ENCODE data around the gene DYNC1LI2. TPM values are rescaled to one million over a fixed set of nuclear protein-coding genes. Genes with fewer than 3 reads are reported as not detected.

DYNC1LI2 gene
- total and polyA plus RNA-seq, 10 of the 15 experiments (the other 5 are each of a cell fraction or from before 2014, with no cell fraction given) = 6.0 to 46.5 (median 33.7) TPM

GRCh38 chr16:66690106-66690847, 61.1 kb downstream of the DYNC1LI2 start (continued):
- TF ChIP-seq ZBED1 (IDR thresholded peaks at IDR 0.05; ENCODE audit: borderline replicate concordance) = no peak
- no peak for TF ChIP-seq BACH1 (IDR thresholded peaks at IDR 0.05; ENCODE audit: borderline replicate concordance)
- no peak for TF ChIP-seq SIX5 (IDR thresholded peaks at IDR 0.05; ENCODE audit: low read depth, low read length, severe bottlenecking)

DNA sequence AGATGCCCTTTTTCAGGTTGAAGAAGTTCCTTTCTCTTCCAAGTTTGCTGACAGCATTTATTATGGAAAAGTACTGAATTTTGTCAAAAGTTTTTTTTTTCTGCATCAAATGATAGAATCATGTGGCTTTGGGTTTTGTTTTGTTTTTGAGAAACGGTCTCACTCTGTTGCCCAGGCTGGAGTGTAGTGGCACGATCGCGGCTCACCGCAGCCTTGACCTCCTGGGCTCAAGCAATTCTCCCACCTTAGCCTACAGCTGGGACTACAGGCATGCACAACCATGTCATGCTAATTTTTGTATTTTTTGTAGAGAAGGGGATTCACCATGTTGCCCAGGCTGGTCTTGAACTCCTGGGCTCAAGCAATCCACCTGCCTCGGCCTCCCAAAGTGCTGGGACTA, 62.1 kb downstream of the DYNC1LI2 start:
- no peak for ATAC-seq
- ChIA-PET CTCF (no interaction called here), RAD21 (ENCODE audit: unreplicated experiment) (no interaction called here), SMC1A (ENCODE audit: uncharacterized antibody, unreplicated experiment) (no interaction called here), POLR2A (no interaction called here)
- Histone ChIP-seq H3K36me3 (ENCODE audit: control insufficient read depth in 2 of 2, insufficient read depth in 2 of 2, low read length in 1 of 2) (no peaks in the 10 kb centered on the region), H3K27me3 (replicated peaks in 1 of 2; ENCODE audit: control insufficient read depth in 2 of 2, insufficient read depth in 2 of 2, low read length in 1 of 2) (no peaks in the 10 kb centered on the region), H3K4me1 (ENCODE audit: control insufficient read depth, insufficient read depth, low read length) (no peaks in the 10 kb centered on the region), H3K4me3 (no peak overlapping the region), H2AFZ (ENCODE audit: control insufficient read depth, low read depth, low read length) (no peak overlapping the region), H4K20me1 (ENCODE audit: control insufficient read depth, insufficient read depth) (no peaks in the 10 kb centered on the region), H3K9ac (ENCODE audit: control insufficient read depth, insufficient read depth, low read length) (no peak overlapping the region), H3K4me2 (ENCODE audit: control insufficient read depth, insufficient read depth) (no peak overlapping the region), H3K9me3 (replicated peaks; ENCODE audit: control insufficient read depth, insufficient read depth, low read length) (no peaks in the 10 kb centered on the region), H3K27ac (ENCODE audit: control insufficient read depth, insufficient read depth) (no peak overlapping the region), H3K79me2 (ENCODE audit: control insufficient read depth, insufficient read depth, low read length) (no peaks in the 10 kb centered on the region)
- intact Hi-C loops (cut with micrococcal nuclease; ENCODE audit: unreplicated experiment) = no loop called here
- in situ Hi-C loops (cut with MboI) = no loop called here
- BruUV-seq (replicated peaks) = no TSS peak
- 68% methylated on average over 6 of the region's 6 CpGs for WGBS (ENCODE audit: insufficient coverage, insufficient replicate concordance, low lambda C conversion rate, missing lambda C conversion rate)
- DNase-seq (ENCODE audit: low read depth, low spot score) = no peak
- no peak for FAIRE-seq
- no peak for TF ChIP-seq RBBP5 (conservative IDR thresholded peaks at IDR 0.05)
- no peak for TF ChIP-seq ZSCAN29 (IDR thresholded peaks at IDR 0.05)
- TF ChIP-seq CBFB (IDR thresholded peaks at IDR 0.05; ENCODE audit: low read depth) = no peak
- TF ChIP-seq POLR2AphosphoS5 (IDR thresholded peaks at IDR 0.05; ENCODE audit: low read length) = no peak
- TF ChIP-seq, protein P1, sequence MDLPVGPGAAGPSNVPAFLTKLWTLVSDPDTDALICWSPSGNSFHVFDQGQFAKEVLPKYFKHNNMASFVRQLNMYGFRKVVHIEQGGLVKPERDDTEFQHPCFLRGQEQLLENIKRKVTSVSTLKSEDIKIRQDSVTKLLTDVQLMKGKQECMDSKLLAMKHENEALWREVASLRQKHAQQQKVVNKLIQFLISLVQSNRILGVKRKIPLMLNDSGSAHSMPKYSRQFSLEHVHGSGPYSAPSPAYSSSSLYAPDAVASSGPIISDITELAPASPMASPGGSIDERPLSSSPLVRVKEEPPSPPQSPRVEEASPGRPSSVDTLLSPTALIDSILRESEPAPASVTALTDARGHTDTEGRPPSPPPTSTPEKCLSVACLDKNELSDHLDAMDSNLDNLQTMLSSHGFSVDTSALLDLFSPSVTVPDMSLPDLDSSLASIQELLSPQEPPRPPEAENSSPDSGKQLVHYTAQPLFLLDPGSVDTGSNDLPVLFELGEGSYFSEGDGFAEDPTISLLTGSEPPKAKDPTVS (IDR thresholded peaks at IDR 0.05; ENCODE audit: low read depth, low read length) = no peak
- TF ChIP-seq MLLT1 (IDR thresholded peaks at IDR 0.05) = no peak
- TF ChIP-seq SMAD1 (IDR thresholded peaks at IDR 0.05; ENCODE audit: low read depth, partially characterized antibody) = no peak
- no peak for TF ChIP-seq CREM (IDR thresholded peaks at IDR 0.05; ENCODE audit: low read depth)
- TF ChIP-seq ZNF207 (IDR thresholded peaks at IDR 0.05; ENCODE audit: borderline replicate concordance) = no peak
- TF ChIP-seq PML (IDR thresholded peaks at IDR 0.05; ENCODE audit: low read length) = no peak
- TF ChIP-seq, protein P2, sequence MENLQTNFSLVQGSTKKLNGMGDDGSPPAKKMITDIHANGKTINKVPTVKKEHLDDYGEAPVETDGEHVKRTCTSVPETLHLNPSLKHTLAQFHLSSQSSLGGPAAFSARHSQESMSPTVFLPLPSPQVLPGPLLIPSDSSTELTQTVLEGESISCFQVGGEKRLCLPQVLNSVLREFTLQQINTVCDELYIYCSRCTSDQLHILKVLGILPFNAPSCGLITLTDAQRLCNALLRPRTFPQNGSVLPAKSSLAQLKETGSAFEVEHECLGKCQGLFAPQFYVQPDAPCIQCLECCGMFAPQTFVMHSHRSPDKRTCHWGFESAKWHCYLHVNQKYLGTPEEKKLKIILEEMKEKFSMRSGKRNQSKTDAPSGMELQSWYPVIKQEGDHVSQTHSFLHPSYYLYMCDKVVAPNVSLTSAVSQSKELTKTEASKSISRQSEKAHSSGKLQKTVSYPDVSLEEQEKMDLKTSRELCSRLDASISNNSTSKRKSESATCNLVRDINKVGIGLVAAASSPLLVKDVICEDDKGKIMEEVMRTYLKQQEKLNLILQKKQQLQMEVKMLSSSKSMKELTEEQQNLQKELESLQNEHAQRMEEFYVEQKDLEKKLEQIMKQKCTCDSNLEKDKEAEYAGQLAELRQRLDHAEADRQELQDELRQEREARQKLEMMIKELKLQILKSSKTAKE (IDR thresholded peaks at IDR 0.05; ENCODE audit: low read depth, poor library complexity, severe bottlenecking) = no peak
- no peak for TF ChIP-seq SREBF2 (IDR thresholded peaks at IDR 0.05; ENCODE audit: low read length)
- no peak for TF ChIP-seq CTCF (IDR thresholded peaks at IDR 0.05 in 2 of 3, conservative IDR thresholded peaks at IDR 0.05 in 1 of 3; ENCODE audit: control insufficient read depth in 2 of 3, extremely low read depth in 1 of 3, insufficient read depth in 1 of 3, low read depth in 3 of 3, low read length in 3 of 3)
- no peak for TF ChIP-seq STAT3 (IDR thresholded peaks at IDR 0.05; ENCODE audit: low read depth, low read length)
- no peak for TF ChIP-seq MTA3 (IDR thresholded peaks at IDR 0.05; ENCODE audit: borderline replicate concordance, low read length)
